ENCODE data around the gene ASCC3. TPM values are rescaled to one million over a fixed set of nuclear protein-coding genes. Genes with fewer than 3 reads are reported as not detected.

The ASCC3 gene
- total RNA-seq, 1 donor from 2014 or later, result 47.8 TPM

DNA sequence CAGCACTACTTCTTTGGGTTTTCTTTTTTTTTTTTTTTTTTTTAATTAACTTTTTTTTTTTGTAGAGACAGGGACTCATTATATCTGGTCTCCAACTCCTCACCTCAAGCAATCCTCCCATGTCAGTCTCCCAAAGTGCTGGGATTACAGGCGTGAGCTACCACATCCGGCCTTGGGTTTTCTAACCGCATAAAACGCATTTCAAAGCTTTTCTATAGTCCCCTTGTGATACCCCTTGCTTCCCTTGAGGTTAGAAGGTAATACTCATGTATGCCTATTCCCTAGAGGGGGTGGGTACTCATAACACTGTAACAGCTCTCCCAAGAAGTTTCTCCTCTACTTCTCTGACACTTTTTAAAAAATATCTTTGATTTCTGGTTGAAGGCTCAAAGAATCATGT, 23.9 kb upstream of the ASCC3 start:
- Mint-ChIP-seq H3K36me3 (ENCODE audit: low read depth) (no peaks in the 10 kb centered on the region), H3K4me3 (no peak overlapping the region), H3K27me3 (peaks cover 5% of the 10 kb centered on the region), H3K9me3 (no peaks in the 10 kb centered on the region), H3K4me1 (no peaks in the 10 kb centered on the region), H3K27ac (no peak overlapping the region)
- ATAC-seq (ENCODE audit: low read depth), result no peak
- TF ChIP-seq, protein P1, sequence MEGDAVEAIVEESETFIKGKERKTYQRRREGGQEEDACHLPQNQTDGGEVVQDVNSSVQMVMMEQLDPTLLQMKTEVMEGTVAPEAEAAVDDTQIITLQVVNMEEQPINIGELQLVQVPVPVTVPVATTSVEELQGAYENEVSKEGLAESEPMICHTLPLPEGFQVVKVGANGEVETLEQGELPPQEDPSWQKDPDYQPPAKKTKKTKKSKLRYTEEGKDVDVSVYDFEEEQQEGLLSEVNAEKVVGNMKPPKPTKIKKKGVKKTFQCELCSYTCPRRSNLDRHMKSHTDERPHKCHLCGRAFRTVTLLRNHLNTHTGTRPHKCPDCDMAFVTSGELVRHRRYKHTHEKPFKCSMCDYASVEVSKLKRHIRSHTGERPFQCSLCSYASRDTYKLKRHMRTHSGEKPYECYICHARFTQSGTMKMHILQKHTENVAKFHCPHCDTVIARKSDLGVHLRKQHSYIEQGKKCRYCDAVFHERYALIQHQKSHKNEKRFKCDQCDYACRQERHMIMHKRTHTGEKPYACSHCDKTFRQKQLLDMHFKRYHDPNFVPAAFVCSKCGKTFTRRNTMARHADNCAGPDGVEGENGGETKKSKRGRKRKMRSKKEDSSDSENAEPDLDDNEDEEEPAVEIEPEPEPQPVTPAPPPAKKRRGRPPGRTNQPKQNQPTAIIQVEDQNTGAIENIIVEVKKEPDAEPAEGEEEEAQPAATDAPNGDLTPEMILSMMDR (IDR thresholded peaks at IDR 0.05), result no peak
- DNase-seq, result no peak
- POLR2A ChIA-PET, result no interaction called here
- intact Hi-C loops (cut with micrococcal nuclease), result no loop called here
- CTCF ChIA-PET, result no interaction called here

DNA sequence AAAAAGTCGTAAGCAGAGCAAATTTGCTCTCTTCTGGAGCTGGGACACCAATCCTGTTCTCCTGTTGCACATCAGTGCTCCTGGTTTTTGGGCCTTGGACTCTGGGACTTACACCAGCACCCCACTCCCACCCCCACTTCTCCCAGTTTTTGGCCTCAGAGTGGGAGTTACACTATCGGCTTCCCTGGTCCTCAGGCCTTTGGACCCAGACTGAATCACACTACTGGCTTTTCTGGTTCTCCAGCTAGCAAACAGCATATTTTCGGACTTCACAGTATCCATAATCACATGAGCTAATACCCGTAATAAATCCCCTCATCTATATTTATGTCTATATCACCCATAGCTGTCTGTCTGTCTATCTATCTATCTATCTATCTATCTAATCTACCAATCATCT, 23.2 kb upstream of the ASCC3 start:
- intact Hi-C loops (cut with micrococcal nuclease), result no loop called here
- DNase-seq (no peak), ATAC-seq (ENCODE audit: low read depth) (no peak)
- no peak overlapping the region for H3K27ac Mint-ChIP-seq
- TF ChIP-seq, protein P1 (IDR thresholded peaks at IDR 0.05), result no peak
- POLR2A ChIA-PET, result no interaction called here
- CTCF ChIA-PET, result no interaction called here
- H3K27me3 Mint-ChIP-seq, result peaks cover 5% of the 10 kb centered on the region
- H3K9me3 Mint-ChIP-seq, result no peaks in the 10 kb centered on the region
- H3K36me3 Mint-ChIP-seq (ENCODE audit: low read depth), result no peaks in the 10 kb centered on the region
- no peaks in the 10 kb centered on the region for H3K4me1 Mint-ChIP-seq
- no peak overlapping the region for H3K4me3 Mint-ChIP-seq

DNA sequence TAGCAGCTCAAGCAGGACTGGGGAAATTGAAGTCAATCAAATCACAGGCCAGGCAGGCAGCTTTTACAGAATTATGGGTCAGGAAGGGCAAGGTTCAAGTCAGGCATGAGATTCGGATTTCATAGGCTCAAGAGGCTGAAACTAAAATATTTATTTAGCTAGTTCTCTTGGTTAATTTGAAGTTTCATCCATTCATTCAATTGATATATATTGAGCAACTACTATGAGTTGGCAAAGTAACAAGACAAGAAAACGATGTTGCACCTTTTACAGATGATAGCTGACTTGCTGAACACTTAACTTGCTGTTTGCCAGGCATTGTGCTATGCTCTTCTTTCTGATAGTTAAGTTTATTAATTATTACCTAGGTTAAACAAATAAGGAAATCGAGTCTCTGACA, 20.5 kb upstream of the ASCC3 start:
- TF ChIP-seq, protein P1 (IDR thresholded peaks at IDR 0.05), result no peak
- Mint-ChIP-seq H3K27ac (no peak overlapping the region), H3K9me3 (no peaks in the 10 kb centered on the region), H3K27me3 (no peaks in the 10 kb centered on the region), H3K36me3 (ENCODE audit: low read depth) (no peaks in the 10 kb centered on the region), H3K4me1 (no peaks in the 10 kb centered on the region), H3K4me3 (no peak overlapping the region)
- CTCF ChIA-PET, result no interaction called here
- ATAC-seq (ENCODE audit: low read depth) (no peak), DNase-seq (no peak)
- intact Hi-C loops (cut with micrococcal nuclease), result no loop called here
- POLR2A ChIA-PET, result no interaction called here

DNA sequence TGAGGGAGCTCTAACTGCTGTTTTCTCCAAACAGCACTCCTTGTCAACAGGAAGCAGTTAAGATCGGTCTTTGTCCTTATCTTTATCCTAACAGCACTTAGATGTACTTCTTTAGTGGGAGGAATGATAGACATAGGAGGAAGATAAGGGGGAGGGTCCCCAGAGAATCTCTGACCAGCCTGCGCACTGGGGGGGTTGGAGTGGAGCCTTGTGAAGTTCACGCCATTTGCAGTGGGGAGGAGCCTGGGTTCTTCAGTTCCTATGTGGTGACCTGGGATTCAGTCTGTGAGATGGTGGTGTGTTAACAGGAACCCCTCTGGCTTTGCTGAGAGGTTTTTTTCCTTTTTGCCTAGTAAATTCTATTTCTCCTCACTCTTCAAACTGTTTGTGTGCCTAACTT, 18.1 kb upstream of the ASCC3 start:
- no peak for DNase-seq
- intact Hi-C loops (cut with micrococcal nuclease), result no loop called here
- peaks cover 1% of the 10 kb centered on the region for H3K27me3 Mint-ChIP-seq
- ATAC-seq (ENCODE audit: low read depth), result no peak
- H3K9me3 Mint-ChIP-seq, result no peaks in the 10 kb centered on the region
- POLR2A ChIA-PET, result no interaction called here
- H3K36me3 Mint-ChIP-seq (ENCODE audit: low read depth), result no peaks in the 10 kb centered on the region
- TF ChIP-seq, protein P1 (IDR thresholded peaks at IDR 0.05), result no peak
- H3K4me1 Mint-ChIP-seq, result no peaks in the 10 kb centered on the region
- no peak overlapping the region for H3K27ac Mint-ChIP-seq
- H3K4me3 Mint-ChIP-seq, result no peak overlapping the region
- CTCF ChIA-PET, result no interaction called here

DNA sequence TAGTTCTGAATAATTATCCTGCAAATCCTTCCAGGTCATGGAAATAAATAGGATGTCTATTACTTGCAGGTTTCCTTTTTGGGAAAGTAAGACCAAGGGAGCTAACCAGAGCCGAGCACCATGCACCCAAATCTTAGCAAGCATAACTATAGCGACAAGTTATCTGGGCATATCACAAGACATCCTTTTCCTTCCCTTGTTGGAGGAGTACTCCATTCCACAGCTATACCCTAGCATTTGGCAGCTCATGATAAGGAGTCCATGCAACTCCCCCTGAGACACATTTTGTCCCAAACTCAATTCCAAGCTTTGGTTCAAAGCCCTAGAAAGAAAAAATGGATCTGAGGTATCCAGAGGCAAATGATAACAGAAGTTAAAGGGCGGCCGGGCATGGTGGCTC, 16.5 kb upstream of the ASCC3 start:
- no peaks in the 10 kb centered on the region for H3K9me3 Mint-ChIP-seq
- H3K36me3 Mint-ChIP-seq (ENCODE audit: low read depth), result no peaks in the 10 kb centered on the region
- ChIA-PET POLR2A (no interaction called here), CTCF (no interaction called here)
- no peak overlapping the region for H3K27ac Mint-ChIP-seq
- intact Hi-C loops (cut with micrococcal nuclease), result no loop called here
- no peaks in the 10 kb centered on the region for H3K4me1 Mint-ChIP-seq
- ATAC-seq (ENCODE audit: low read depth), result no peak
- H3K4me3 Mint-ChIP-seq, result no peak overlapping the region
- DNase-seq, result no peak
- H3K27me3 Mint-ChIP-seq, result peaks cover 1% of the 10 kb centered on the region
- TF ChIP-seq, protein P1 (IDR thresholded peaks at IDR 0.05), result no peak
